ENCODE data around the gene RNU5D-1. TPM values are rescaled to one million over a fixed set of nuclear protein-coding genes. Genes with fewer than 3 reads are reported as not detected.

RNU5D-1 gene
- total and polyA plus RNA-seq, 10 of the 15 experiments (the other 5 are each of a cell fraction or from before 2014, with no cell fraction given): not detected

DNA sequence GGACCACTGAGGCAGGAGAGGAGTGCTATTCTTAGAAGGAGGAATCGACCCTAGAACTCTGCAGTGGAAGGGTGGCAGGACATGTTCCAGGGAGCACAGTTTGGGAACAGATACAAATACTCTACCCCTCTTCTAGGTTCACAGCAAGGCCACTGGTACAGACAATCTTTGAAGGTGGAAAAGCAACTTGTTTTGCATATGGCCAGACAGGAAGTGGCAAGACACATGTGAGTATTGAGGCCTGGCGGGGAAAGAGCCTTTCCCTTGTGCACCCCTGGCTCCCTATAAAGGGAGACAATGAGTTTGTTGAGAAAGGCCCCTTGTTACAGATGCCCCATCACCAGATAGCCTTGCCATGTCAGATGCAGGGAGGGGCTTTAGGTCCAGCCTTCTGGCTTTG, 26.4 kb upstream of the RNU5D-1 start (continued):
- TF ChIP-seq, protein P1, sequence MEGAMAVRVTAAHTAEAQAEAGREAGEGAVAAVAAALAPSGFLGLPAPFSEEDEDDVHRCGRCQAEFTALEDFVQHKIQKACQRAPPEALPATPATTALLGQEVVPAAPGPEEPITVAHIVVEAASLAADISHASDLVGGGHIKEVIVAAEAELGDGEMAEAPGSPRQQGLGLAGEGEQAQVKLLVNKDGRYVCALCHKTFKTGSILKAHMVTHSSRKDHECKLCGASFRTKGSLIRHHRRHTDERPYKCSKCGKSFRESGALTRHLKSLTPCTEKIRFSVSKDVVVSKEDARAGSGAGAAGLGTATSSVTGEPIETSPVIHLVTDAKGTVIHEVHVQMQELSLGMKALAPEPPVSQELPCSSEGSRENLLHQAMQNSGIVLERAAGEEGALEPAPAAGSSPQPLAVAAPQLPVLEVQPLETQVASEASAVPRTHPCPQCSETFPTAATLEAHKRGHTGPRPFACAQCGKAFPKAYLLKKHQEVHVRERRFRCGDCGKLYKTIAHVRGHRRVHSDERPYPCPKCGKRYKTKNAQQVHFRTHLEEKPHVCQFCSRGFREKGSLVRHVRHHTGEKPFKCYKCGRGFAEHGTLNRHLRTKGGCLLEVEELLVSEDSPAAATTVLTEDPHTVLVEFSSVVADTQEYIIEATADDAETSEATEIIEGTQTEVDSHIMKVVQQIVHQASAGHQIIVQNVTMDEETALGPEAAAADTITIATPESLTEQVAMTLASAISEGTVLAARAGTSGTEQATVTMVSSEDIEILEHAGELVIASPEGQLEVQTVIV (IDR thresholded peaks at IDR 0.05; ENCODE audit: borderline replicate concordance, partially characterized antibody): no peak
- TF ChIP-seq POLR2AphosphoS5 (IDR thresholded peaks at IDR 0.05; ENCODE audit: low read length) (no peak), NFIC (IDR thresholded peaks at IDR 0.05; ENCODE audit: low read depth, low read length) (no peak), POLR2AphosphoS2 (IDR thresholded peaks at IDR 0.05; ENCODE audit: low read depth, low read length) (no peak), CREM (IDR thresholded peaks at IDR 0.05; ENCODE audit: low read depth) (no peak), BHLHE40 (IDR thresholded peaks at IDR 0.05; ENCODE audit: borderline replicate concordance in 1 of 2, low read depth in 2 of 2, low read length in 1 of 2) (peak; percentile 12 to 25; a peak in 1 of 4 replicates), TBL1XR1 (IDR thresholded peaks at IDR 0.05; ENCODE audit: low read depth, low read length) (no peak), EZH2 (IDR thresholded peaks at IDR 0.05; ENCODE audit: borderline replicate concordance, control insufficient read depth, low read depth, low read length) (no peak), NFXL1 (IDR thresholded peaks at IDR 0.05; ENCODE audit: borderline replicate concordance) (no peak), EGR1 (IDR thresholded peaks at IDR 0.05; ENCODE audit: borderline replicate concordance in 1 of 2, low read depth in 2 of 2, low read length in 2 of 2) (no peak), RAD51 (IDR thresholded peaks at IDR 0.05) (no peak), ASH2L (IDR thresholded peaks at IDR 0.05; ENCODE audit: borderline replicate concordance, low read depth) (no peak), BACH1 (IDR thresholded peaks at IDR 0.05; ENCODE audit: borderline replicate concordance) (no peak), ESRRA (IDR thresholded peaks at IDR 0.05; ENCODE audit: low read length) (no peak), CHD4 (IDR thresholded peaks at IDR 0.05) (no peak)
- TF ChIP-seq, protein P2, sequence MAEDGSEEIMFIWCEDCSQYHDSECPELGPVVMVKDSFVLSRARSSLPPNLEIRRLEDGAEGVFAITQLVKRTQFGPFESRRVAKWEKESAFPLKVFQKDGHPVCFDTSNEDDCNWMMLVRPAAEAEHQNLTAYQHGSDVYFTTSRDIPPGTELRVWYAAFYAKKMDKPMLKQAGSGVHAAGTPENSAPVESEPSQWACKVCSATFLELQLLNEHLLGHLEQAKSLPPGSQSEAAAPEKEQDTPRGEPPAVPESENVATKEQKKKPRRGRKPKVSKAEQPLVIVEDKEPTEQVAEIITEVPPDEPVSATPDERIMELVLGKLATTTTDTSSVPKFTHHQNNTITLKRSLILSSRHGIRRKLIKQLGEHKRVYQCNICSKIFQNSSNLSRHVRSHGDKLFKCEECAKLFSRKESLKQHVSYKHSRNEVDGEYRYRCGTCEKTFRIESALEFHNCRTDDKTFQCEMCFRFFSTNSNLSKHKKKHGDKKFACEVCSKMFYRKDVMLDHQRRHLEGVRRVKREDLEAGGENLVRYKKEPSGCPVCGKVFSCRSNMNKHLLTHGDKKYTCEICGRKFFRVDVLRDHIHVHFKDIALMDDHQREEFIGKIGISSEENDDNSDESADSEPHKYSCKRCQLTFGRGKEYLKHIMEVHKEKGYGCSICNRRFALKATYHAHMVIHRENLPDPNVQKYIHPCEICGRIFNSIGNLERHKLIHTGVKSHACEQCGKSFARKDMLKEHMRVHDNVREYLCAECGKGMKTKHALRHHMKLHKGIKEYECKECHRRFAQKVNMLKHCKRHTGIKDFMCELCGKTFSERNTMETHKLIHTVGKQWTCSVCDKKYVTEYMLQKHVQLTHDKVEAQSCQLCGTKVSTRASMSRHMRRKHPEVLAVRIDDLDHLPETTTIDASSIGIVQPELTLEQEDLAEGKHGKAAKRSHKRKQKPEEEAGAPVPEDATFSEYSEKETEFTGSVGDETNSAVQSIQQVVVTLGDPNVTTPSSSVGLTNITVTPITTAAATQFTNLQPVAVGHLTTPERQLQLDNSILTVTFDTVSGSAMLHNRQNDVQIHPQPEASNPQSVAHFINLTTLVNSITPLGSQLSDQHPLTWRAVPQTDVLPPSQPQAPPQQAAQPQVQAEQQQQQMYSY (CRISPR knock-in tag; IDR thresholded peaks at IDR 0.05): no peak
